Right lobe of liver (tissue), 6 donors: Measurements from ENCODE around the gene FADS1. TPM values are rescaled to one million over a fixed set of nuclear protein-coding genes. Genes with fewer than 3 reads are reported as not detected.

ENCODE experiments used
- ATAC-seq, 4 donors: fragments of 200-7000 bp; cut with Tn5 transposase; one replicate each; pipeline ENCODE4 v1.9.1; 2020; ENCODE audit warnings: mild to moderate bottlenecking in 4 of 4, moderate library complexity in 4 of 4
- DNase-seq, 3 donors: peaks; one replicate each; pipeline ENCODE4 v3.0.0-alpha.2; 2020
- H3K27ac ChIP-seq, 3 donors: fragments of 200-600 bp; one replicate each; pipeline ENCODE4 v1.8.0; 2022
- H3K27me3 ChIP-seq, 2 donors: fragments of 200-600 bp; one replicate each; pipeline ENCODE4 v1.8.0; 2022
- H3K36me3 ChIP-seq, 4 donors: fragments of 200-600 bp; sonication (generic) in 1 of 4; one replicate each; pipeline versions ENCODE4 v1.5.1 to v1.8.0; 2017 to 2022; ENCODE audit warnings: control low read depth in 1 of 4
- H3K4me1 ChIP-seq, 4 donors: fragments of 200-600 bp; sonication (generic) in 1 of 4; one replicate each; pipeline versions ENCODE4 v1.5.1 to v1.8.0; 2017 to 2022; ENCODE audit warnings: control low read depth in 1 of 4
- H3K4me3 ChIP-seq, 3 donors: fragments of 200-600 bp; one replicate each; pipeline ENCODE4 v1.8.0; 2022
- H3K9me3 ChIP-seq, 4 donors: fragments of 200-600 bp; sonication (generic) in 1 of 4; one replicate each; pipeline versions ENCODE4 v1.5.1 to v1.8.0; 2017 to 2022; ENCODE audit warnings: control low read depth in 1 of 4
- POLR2A ChIP-seq: fragments of 450-650 bp; IDR thresholded peaks from one replicate; pipeline ENCODE4 v1.6.1; 2017; ENCODE audit warnings: antibody characterized with exemption, mild to moderate bottlenecking
- WGBS: methylation state at CpG from one replicate; pipeline ENCODE4 v1.1.6; 2018; ENCODE audit warnings: low coverage, low lambda C conversion rate; ENCODE audit not compliant: insufficient coverage; ENCODE audit errors: missing lambda C conversion rate; 5-methylcytosine and 5-hydroxymethylcytosine counted together
- intact Hi-C, 2 donors: fragments of 100-400 bp; cut with DNase I; formaldehyde crosslinking; loops; one replicate each; pipeline versions ENCODE4 v1.11.2 to v1.14.1; 2022
- total RNA-seq, 6 experiments: library from RNA; depleted of rRNA in 2 of 6; stranded (reverse); fragments of >200 nt in 2 of 6; fragmentation: NEBNext Ultra II Directional in 3 of 6; extraction: Animal tissue kit (Norgen Biotek cat#: 25700) in 3 of 6; gene quantifications; one replicate each; pipeline versions ENCODE4 v1.1.0 to v1.2.4, GENCODE V29; 2016 to 2023
- TF ChIP-seq, protein P1 (sequence below), 4 donors: fragments of 200-600 bp in 3 of 4; fragments of 450-650 bp in 1 of 4; IDR thresholded peaks; one replicate each; pipeline versions ENCODE4 v1.5.1 to v1.8.0; 2016 to 2022; ENCODE audit warnings: antibody characterized with exemption in 4 of 4, mild to moderate bottlenecking in 2 of 4
- donor health status: DM: no; HTN: yes; CAD: no.
- donor health status: DM: no; HTN: no; CAD: no.
- donor health status: DM: no; HTN: no; CAD: no.
- donor health status: DM: no; HTN: yes; CAD: no.
- donor health status: DM: no; HTN: yes; CAD: no.

The FADS1 gene
- total RNA-seq, 6 experiments from 2014 or later = 18.3 to 87.6 (median 34.8) TPM

DNA sequence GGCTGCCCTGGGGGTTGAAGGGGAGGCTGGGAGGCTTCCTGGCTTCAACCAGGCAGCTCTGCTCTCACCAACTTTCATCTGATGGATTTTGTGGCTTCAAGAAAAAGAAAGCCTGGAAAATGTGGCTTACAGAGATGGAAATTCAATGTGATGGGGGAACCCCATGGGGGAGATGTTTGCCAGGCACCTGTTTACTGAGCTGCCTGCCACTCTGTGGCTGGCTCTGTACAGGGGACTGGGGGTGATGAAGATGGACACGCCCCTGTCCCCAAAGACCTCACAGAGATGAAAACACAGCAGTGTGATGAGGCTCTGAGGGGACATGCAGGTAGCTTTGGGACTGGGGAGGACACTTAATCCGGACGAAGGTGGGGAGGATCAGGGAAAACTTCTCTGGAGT lies 34.5 kb downstream of the FADS1 start:
- Histone ChIP-seq H3K27ac (no peak overlapping the region), H3K36me3 (peaks cover 0 to 16% (median 1%) of the 10 kb centered on the region in 4 donors), H3K27me3 (no peaks in the 10 kb centered on the region), H3K9me3 (no peaks in the 10 kb centered on the region), H3K4me3 (no peak overlapping the region), H3K4me1 (no peaks in the 10 kb centered on the region)
- intact Hi-C loops = loop anchor here (5.0 kb wide), 1 partner anchor 35 kb away; no protein-coding TSS in a partner anchor
- ATAC-seq (no peak), DNase-seq (no peak)
- WGBS = 83% methylated on average over 3 of the region's 3 CpGs
- TF ChIP-seq, protein P1, sequence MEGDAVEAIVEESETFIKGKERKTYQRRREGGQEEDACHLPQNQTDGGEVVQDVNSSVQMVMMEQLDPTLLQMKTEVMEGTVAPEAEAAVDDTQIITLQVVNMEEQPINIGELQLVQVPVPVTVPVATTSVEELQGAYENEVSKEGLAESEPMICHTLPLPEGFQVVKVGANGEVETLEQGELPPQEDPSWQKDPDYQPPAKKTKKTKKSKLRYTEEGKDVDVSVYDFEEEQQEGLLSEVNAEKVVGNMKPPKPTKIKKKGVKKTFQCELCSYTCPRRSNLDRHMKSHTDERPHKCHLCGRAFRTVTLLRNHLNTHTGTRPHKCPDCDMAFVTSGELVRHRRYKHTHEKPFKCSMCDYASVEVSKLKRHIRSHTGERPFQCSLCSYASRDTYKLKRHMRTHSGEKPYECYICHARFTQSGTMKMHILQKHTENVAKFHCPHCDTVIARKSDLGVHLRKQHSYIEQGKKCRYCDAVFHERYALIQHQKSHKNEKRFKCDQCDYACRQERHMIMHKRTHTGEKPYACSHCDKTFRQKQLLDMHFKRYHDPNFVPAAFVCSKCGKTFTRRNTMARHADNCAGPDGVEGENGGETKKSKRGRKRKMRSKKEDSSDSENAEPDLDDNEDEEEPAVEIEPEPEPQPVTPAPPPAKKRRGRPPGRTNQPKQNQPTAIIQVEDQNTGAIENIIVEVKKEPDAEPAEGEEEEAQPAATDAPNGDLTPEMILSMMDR (IDR thresholded peaks at IDR 0.05) = no peak
- TF ChIP-seq POLR2A = no peak

DNA sequence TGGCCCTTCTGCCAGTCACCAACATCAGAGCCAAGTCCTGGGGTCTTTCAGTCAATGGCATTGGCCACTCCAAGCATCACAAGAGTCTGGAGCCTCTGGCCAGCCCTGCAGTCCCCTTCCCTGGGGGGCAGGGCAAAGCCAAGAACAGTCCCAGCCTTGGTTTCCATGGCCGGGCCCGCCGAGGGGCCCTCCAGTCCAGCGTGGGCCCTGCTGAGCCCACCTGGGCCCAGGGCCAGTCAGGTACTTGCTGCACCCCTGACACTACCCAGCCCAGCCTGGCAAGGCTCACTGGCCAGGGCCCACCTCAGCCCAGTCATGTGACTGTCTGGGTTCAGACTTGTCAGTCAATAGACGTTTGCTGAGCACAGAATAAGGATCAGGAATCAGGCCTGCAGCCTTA lies 35.2 kb downstream of the FADS1 start:
- H3K27me3 ChIP-seq = no peaks in the 10 kb centered on the region
- no CpG with 5 or more reads among the region's 5 CpGs for WGBS
- DNase-seq (no peak), ATAC-seq (no peak)
- H3K36me3 ChIP-seq = peaks cover 0 to 10% (median 0%) of the 10 kb centered on the region in 4 donors
- H3K9me3 ChIP-seq = no peaks in the 10 kb centered on the region
- H3K4me1 ChIP-seq = no peaks in the 10 kb centered on the region
- intact Hi-C loops = loop anchor here (5.0 kb wide), 1 partner anchor 34 kb away; no protein-coding TSS in a partner anchor
- no peak overlapping the region for H3K4me3 ChIP-seq
- TF ChIP-seq, protein P1 (IDR thresholded peaks at IDR 0.05) = no peak
- no peak for TF ChIP-seq POLR2A
- H3K27ac ChIP-seq = no peak overlapping the region

DNA sequence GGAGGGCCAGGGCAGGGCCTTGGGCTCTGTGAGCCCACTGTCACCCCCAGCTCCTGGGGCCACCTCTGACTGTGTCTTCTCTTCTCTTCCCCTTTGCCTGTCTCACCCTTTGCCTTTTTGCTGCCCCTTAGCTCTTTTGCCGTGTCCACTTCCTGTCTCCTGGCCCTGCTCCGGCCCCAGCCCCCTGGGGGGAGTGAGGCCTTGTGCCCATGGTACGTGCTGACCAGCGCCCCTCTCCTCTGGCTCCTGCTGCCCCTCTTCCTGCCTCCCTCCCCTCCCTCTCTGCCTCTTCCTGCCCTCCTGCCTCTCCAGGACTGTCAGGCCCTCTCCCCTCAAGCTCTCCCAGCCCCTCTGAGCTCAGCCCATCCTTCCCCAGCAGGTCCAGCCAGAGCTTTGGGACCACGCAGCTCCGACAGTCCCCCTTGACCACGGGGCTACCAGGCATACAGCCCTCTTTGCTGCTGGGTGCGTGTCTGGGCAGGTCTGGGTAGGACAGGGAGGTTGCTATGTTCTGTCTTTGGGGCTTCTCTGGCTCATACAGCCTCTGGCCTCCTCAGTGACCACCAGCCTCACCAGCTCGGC lies 36.1 kb downstream of the FADS1 start:
- no peak for TF ChIP-seq POLR2A
- TF ChIP-seq, protein P1 (IDR thresholded peaks at IDR 0.05) = no peak
- Histone ChIP-seq H3K27ac (no peak overlapping the region), H3K4me3 (no peak overlapping the region), H3K4me1 (no peaks in the 10 kb centered on the region), H3K9me3 (no peaks in the 10 kb centered on the region), H3K27me3 (no peaks in the 10 kb centered on the region), H3K36me3 (peaks cover 0 to 3% (median 0%) of the 10 kb centered on the region in 4 donors)
- intact Hi-C loops = loop anchor here (5.0 kb wide), 1 partner anchor 33 kb away; no protein-coding TSS in a partner anchor
- ATAC-seq (no peak), DNase-seq (no peak)
- WGBS = 80% methylated on average over 8 of the region's 9 CpGs

DNA sequence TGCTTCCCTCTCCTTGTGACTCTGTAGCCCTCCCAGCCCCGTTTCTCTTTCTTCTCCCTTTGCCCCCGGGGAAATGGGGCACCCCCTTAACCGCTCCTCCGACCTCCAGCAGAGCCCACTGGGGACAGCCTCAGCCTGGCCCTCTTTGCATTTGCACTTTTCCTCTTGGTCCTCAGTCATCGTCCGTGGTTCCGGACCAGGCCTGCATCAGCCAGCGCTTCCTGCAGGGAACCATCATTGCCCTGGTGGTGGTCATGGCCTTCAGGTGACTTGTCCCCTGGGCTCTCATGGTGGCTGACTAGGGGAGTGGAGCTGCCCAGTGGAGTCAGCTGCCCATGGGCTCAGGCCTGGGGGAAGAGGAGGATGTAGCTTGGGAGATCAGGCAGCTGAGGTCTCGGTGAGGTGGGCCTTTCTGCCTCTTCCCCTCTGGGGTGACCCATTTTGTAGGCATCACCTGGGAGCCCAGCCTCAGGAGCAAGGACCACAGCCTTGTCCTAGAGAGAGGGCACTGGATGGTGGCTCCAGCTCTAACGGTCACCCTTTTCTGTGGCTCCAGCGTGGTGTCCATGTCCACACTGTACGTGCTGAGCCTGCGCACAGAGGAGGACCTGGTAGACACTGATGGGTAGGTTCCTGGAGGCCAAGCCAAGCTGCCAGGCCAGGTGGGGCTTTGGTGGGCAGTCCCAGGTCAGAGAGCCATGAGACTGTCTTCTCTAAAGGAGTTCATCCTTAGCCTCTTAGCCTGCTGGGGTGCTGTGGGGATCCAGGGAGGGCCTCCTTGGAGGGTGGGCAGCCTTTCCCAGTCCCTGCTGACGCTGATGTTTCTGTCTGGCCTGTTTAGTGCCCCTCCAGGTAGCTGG lies 36.9 kb downstream of the FADS1 start:
- TF ChIP-seq, protein P1 (IDR thresholded peaks at IDR 0.05) = no peak
- TF ChIP-seq POLR2A = no peak
- Histone ChIP-seq H3K4me3 (no peak overlapping the region), H3K36me3 (peaks cover 0 to 3% (median 0%) of the 10 kb centered on the region in 4 donors), H3K27ac (no peak overlapping the region), H3K9me3 (no peaks in the 10 kb centered on the region), H3K27me3 (no peaks in the 10 kb centered on the region), H3K4me1 (no peaks in the 10 kb centered on the region)
- DNase-seq = no peak
- 92% methylated on average over 5 of the region's 14 CpGs for WGBS
- intact Hi-C loops = loop anchor here (5.0 kb wide), 1 partner anchor 33 kb away; no protein-coding TSS in a partner anchor
- ATAC-seq = no peak
